Prostate gland (tissue), 2 donors: ENCODE measurements around the gene TUG1.

ENCODE experiments used
- POLR2A ChIP-seq: fragments of 450-650 bp; IDR thresholded peaks from one replicate; pipeline ENCODE4 v1.6.1; 2016; ENCODE audit warnings: antibody characterized with exemption, mild to moderate bottlenecking
- POLR2AphosphoS5 ChIP-seq: sonication (generic); formaldehyde crosslinking; IDR thresholded peaks from one replicate; pipeline ENCODE4 v1.6.1; 2017; ENCODE audit warnings: antibody characterized with exemption
- TF ChIP-seq, protein P1 (sequence below), 4 experiments: fragments of 200-600 bp in 2 of 4; fragments of 450-650 bp in 2 of 4; sonication (generic) in 2 of 4; IDR thresholded peaks; 1 replicate in 3 of 4; 2 replicates in 1 of 4; pipeline ENCODE4 v1.5.1; 2016 to 2019; ENCODE audit warnings: antibody characterized with exemption in 4 of 4, mild to moderate bottlenecking in 2 of 4, moderate library complexity in 2 of 4

DNA sequence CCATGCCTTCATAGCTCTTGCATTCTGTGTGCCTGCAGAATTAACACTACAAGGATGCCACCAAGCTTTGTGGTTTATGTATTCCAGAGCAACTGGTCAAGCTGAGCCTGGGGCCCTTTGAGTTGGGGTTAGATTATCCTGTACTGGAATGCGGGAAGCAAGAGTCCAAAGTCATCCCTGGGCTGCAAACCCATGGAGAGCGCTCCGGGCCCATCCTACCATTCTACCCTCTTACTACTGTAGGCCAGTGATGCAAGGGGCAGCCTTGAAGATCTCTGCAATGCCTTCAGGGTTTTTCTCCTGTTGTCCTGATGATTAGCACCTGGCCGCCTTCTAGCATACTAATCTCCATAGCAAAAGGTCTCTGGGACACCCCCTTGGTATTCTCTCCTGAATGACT is 51.3 kb downstream of the TUG1 start:
- TF ChIP-seq, protein P1, sequence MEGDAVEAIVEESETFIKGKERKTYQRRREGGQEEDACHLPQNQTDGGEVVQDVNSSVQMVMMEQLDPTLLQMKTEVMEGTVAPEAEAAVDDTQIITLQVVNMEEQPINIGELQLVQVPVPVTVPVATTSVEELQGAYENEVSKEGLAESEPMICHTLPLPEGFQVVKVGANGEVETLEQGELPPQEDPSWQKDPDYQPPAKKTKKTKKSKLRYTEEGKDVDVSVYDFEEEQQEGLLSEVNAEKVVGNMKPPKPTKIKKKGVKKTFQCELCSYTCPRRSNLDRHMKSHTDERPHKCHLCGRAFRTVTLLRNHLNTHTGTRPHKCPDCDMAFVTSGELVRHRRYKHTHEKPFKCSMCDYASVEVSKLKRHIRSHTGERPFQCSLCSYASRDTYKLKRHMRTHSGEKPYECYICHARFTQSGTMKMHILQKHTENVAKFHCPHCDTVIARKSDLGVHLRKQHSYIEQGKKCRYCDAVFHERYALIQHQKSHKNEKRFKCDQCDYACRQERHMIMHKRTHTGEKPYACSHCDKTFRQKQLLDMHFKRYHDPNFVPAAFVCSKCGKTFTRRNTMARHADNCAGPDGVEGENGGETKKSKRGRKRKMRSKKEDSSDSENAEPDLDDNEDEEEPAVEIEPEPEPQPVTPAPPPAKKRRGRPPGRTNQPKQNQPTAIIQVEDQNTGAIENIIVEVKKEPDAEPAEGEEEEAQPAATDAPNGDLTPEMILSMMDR (IDR thresholded peaks at IDR 0.05) = no peak
- TF ChIP-seq POLR2A (no peak), POLR2AphosphoS5 (no peak)
